CD4-positive, alpha-beta T cell treated with Interleukin-6 at 100 ng/mL for 8 hours (primary cell): ENCODE measurements around the gene ZNF415.
A peak's percentile ranks its signal among the peaks of the same experiment; 100 is the strongest.
"Not testable (repeated sequence)": the region's sequence is repeated elsewhere in the genome, so short reads cannot be mapped to it uniquely, and the experiment has no call there.

Source experiments
- DNase-seq: peaks from one replicate; pipeline ENCODE4 v3.0.0-alpha.2; 2020; ENCODE audit warnings: mixed read lengths, low spot score

ZNF415 gene

GRCh38 chr19:53102756-53103233 is 29.9 kb downstream of the ZNF415 start:
- peak; percentile 10 for DNase-seq

- DNase-seq = no peak
Observed at GRCh38 chr19:53102206-53102755, 30.4 kb downstream of the ZNF415 start.

- DNase-seq = no peak
Observed at GRCh38 chr19:53101518-53101917, 31.2 kb downstream of the ZNF415 start.

- not testable (repeated sequence) for DNase-seq
Observed at GRCh38 chr19:53098570-53098969, 34.1 kb downstream of the ZNF415 start.

- not testable (repeated sequence) for DNase-seq
Observed at GRCh38 chr19:53096982-53097690, 35.6 kb downstream of the ZNF415 start.

GRCh38 chr19:53096579-53096978 is 36.1 kb downstream of the ZNF415 start:
- not testable (repeated sequence) for DNase-seq

GRCh38 chr19:53094754-53095575 is 37.7 kb downstream of the ZNF415 start:
- DNase-seq = no peak

GRCh38 chr19:53092723-53093122 is 40.0 kb downstream of the ZNF415 start:
- no peak for DNase-seq

- no peak for DNase-seq
Observed at GRCh38 chr19:53091413-53092254, 41.1 kb downstream of the ZNF415 start.

- DNase-seq = no peak
Observed at GRCh38 chr19:53088091-53088490, 44.6 kb downstream of the ZNF415 start.

GRCh38 chr19:53086949-53087348 is 45.8 kb downstream of the ZNF415 start:
- no peak for DNase-seq

- DNase-seq = no peak
Observed at GRCh38 chr19:53085496-53085895, 47.2 kb downstream of the ZNF415 start.

GRCh38 chr19:53082929-53083328 is 49.8 kb downstream of the ZNF415 start:
- no peak for DNase-seq

GRCh38 chr19:53079313-53079924 is 53.3 kb downstream of the ZNF415 start:
- no peak for DNase-seq

GRCh38 chr19:53078668-53079067 is 54.0 kb downstream of the ZNF415 start:
- no peak for DNase-seq

- no peak for DNase-seq
Observed at GRCh38 chr19:53076984-53077383, 55.7 kb downstream of the ZNF415 start.

GRCh38 chr19:53068834-53069233 is 63.9 kb downstream of the ZNF415 start:
- DNase-seq = no peak

GRCh38 chr19:53068199-53068598 is 64.5 kb downstream of the ZNF415 start:
- DNase-seq = no peak

- DNase-seq = no peak
Observed at GRCh38 chr19:53057904-53058580, 74.7 kb downstream of the ZNF415 start.
